Caco-2 (cell line): Measurements from ENCODE around the gene APP. TPM values are rescaled to one million over a fixed set of nuclear protein-coding genes. Genes with fewer than 3 reads are reported as not detected.
"Not testable (repeated sequence)": the region's sequence is repeated elsewhere in the genome, so short reads cannot be mapped to it uniquely, and the experiment has no call there.

Experiments
- BruUV-seq: library from RNA; stranded (reverse); fragments of 400-500 nt; replicated peaks from 2 replicates; lab custom pipeline; 2021; lab: Mats Ljungman, UMichigan
- CTCF ChIA-PET: fragments of 300-600 bp; sonication (Branson Sonifier 250); formaldehyde crosslinking; loops from one replicate; lab custom pipeline; 2022; ENCODE audit warnings: antibody characterized with exemption; lab: Charles Lee
- POLR2A ChIA-PET: fragments of 300-600 bp; sonication (Branson Sonifier 250); formaldehyde crosslinking; loops from one replicate; lab custom pipeline; 2022; ENCODE audit warnings: antibody characterized with exemption; lab: Charles Lee
- DNase-seq, 2 experiments: peaks; one replicate each; pipeline versions ENCODE4 v3.0.0 to v3.0.0-alpha.2; 2020 to 2022
- H3K27me3 ChIP-seq: replicated peaks from 2 replicates; pipeline ENCODE4 v1.6.0; 2011; ENCODE audit warnings: low read length; ENCODE audit not compliant: control insufficient read depth, insufficient read depth
- H3K36me3 ChIP-seq: 2 replicates; pipeline ENCODE4 v1.5.1; 2011; ENCODE audit warnings: low read length; ENCODE audit not compliant: control insufficient read depth, insufficient read depth
- H3K4me1 ChIP-seq: fragments of 250-450 bp; sonication (Bioruptor Pico); 2 replicates; pipeline ENCODE4 v1.5.1; 2020; ENCODE audit warnings: mild to moderate bottlenecking
- H3K4me3 ChIP-seq: 2 replicates; pipeline ENCODE4 v1.5.1; 2011; ENCODE audit warnings: low read depth, mild to moderate bottlenecking, control low read depth, low read length
- H3K9me3 ChIP-seq: fragments of 250-450 bp; sonication (Bioruptor Pico); 2 replicates; pipeline ENCODE4 v1.5.1; 2020; ENCODE audit warnings: mild to moderate bottlenecking, moderate library complexity
- H3K27ac Mint-ChIP-seq: one replicate; pipeline ENCODE4 v1.8.0; 2022; ENCODE audit warnings: mixed read lengths; ENCODE audit not compliant: unreplicated experiment
- H3K27me3 Mint-ChIP-seq: one replicate; pipeline ENCODE4 v1.8.0; 2022; ENCODE audit warnings: mixed read lengths; ENCODE audit not compliant: insufficient read depth, unreplicated experiment
- H3K36me3 Mint-ChIP-seq: one replicate; pipeline ENCODE4 v1.8.0; 2022; ENCODE audit warnings: mild to moderate bottlenecking, mixed read lengths; ENCODE audit not compliant: insufficient read depth, unreplicated experiment
- H3K4me1 Mint-ChIP-seq: one replicate; pipeline ENCODE4 v1.8.0; 2022; ENCODE audit warnings: low read depth, mixed read lengths; ENCODE audit not compliant: unreplicated experiment
- H3K4me3 Mint-ChIP-seq: one replicate; pipeline ENCODE4 v1.8.0; 2022; ENCODE audit warnings: mild to moderate bottlenecking, moderate library complexity, mixed read lengths; ENCODE audit not compliant: unreplicated experiment
- H3K9me3 Mint-ChIP-seq: one replicate; pipeline ENCODE4 v1.8.0; 2022; ENCODE audit warnings: mixed read lengths; ENCODE audit not compliant: unreplicated experiment
- intact Hi-C: fragments of 100-400 bp; cut with micrococcal nuclease; formaldehyde crosslinking; loops from one replicate; pipeline ENCODE4 v1.10.0; 2022; ENCODE audit not compliant: unreplicated experiment
- total RNA-seq: library from RNA; stranded (reverse); gene quantifications from 2 replicates; pipeline ENCODE4 v1.2.3, GENCODE V29; 2022
- TF ChIP-seq, protein P1 (sequence below), 2 experiments: fragments of 200-600 bp in 1 of 2; IDR thresholded peaks; 1 replicate in 1 of 2; 2 replicates in 1 of 2; pipeline versions ENCODE4 v1.5.1 to v1.8.0; 2011 to 2022; ENCODE audit warnings: antibody characterized with exemption in 1 of 2, control low read depth in 1 of 2, inconsistent platforms in 1 of 2, low read depth in 1 of 2, low read length in 1 of 2, mild to moderate bottlenecking in 1 of 2, moderate library complexity in 1 of 2; ENCODE audit not compliant: insufficient read depth in 1 of 2, severe bottlenecking in 1 of 2, unreplicated experiment in 1 of 2

APP gene
- total RNA-seq, 1 experiment from 2014 or later = 331 TPM

DNA sequence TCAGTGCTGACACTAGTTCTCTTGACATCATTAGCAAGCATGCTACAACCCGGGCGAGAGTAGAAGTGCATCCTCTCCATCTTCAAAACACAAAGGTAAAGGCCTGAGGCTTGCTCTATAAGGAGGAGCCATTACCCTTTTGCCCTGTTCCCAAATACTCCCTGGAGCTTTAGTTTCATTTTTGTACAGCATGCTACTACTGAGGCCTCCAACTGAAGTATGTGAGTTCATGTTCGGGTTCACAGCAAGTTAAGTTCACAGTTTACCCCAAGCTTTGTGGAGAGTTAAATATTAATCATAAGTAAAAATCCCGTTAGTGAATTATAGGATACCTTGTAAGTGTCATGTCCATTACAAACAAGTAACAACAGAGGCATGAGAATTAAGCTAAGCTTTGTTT lies 156.6 kb downstream of the APP start:
- TF ChIP-seq, protein P1, sequence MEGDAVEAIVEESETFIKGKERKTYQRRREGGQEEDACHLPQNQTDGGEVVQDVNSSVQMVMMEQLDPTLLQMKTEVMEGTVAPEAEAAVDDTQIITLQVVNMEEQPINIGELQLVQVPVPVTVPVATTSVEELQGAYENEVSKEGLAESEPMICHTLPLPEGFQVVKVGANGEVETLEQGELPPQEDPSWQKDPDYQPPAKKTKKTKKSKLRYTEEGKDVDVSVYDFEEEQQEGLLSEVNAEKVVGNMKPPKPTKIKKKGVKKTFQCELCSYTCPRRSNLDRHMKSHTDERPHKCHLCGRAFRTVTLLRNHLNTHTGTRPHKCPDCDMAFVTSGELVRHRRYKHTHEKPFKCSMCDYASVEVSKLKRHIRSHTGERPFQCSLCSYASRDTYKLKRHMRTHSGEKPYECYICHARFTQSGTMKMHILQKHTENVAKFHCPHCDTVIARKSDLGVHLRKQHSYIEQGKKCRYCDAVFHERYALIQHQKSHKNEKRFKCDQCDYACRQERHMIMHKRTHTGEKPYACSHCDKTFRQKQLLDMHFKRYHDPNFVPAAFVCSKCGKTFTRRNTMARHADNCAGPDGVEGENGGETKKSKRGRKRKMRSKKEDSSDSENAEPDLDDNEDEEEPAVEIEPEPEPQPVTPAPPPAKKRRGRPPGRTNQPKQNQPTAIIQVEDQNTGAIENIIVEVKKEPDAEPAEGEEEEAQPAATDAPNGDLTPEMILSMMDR (IDR thresholded peaks at IDR 0.05; ENCODE audit: insufficient read depth in 1 of 2, low read depth in 1 of 2, low read length in 1 of 2, severe bottlenecking in 1 of 2, unreplicated experiment in 1 of 2) = no peak
- CTCF ChIA-PET = no interaction called here
- H3K4me3 ChIP-seq = no peak overlapping the region
- Mint-ChIP-seq H3K27ac (no peak overlapping the region), H3K9me3 (no peaks in the 10 kb centered on the region), H3K36me3 (peaks cover 33% of the 10 kb centered on the region), H3K4me3 (no peak overlapping the region), H3K4me1 (no peaks in the 10 kb centered on the region), H3K27me3 (no peaks in the 10 kb centered on the region)
- H3K36me3 ChIP-seq = no peaks in the 10 kb centered on the region
- intact Hi-C loops = no loop called here
- no TSS peak for BruUV-seq
- no peaks in the 10 kb centered on the region for H3K9me3 ChIP-seq
- no peaks in the 10 kb centered on the region for H3K27me3 ChIP-seq
- POLR2A ChIA-PET = no interaction called here
- no peak for DNase-seq
- H3K4me1 ChIP-seq = no peaks in the 10 kb centered on the region

DNA sequence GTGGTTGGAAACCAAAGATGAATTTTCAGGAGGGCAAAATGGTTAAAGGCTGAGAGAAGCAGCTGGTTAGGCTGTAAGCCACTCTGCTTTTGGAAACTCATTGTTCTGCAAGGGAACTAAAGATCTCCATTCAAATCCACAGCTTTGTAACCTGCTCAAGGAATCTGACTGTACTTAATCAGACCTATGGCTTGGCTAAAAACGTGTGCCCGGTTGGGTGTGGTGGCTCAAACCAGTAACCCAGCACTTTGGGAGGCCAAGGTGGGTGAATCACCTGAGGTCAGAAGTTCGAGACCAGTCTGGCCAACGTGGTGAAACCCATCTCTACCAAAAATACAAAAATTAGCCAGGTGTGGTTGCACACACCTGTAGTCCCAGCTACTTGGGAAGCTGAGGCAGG lies 158.1 kb downstream of the APP start:
- CTCF ChIA-PET, H3K4me1 Mint-ChIP-seq, BruUV-seq, H3K4me3 ChIP-seq, H3K27me3 ChIP-seq, H3K36me3 ChIP-seq, H3K9me3 ChIP-seq, H3K9me3 Mint-ChIP-seq, POLR2A ChIA-PET, H3K27ac Mint-ChIP-seq, H3K4me1 ChIP-seq, DNase-seq, intact Hi-C loops, H3K4me3 Mint-ChIP-seq, H3K27me3 Mint-ChIP-seq: not testable (repeated sequence)
- H3K36me3 Mint-ChIP-seq = peaks cover 29% of the 10 kb centered on the region

DNA sequence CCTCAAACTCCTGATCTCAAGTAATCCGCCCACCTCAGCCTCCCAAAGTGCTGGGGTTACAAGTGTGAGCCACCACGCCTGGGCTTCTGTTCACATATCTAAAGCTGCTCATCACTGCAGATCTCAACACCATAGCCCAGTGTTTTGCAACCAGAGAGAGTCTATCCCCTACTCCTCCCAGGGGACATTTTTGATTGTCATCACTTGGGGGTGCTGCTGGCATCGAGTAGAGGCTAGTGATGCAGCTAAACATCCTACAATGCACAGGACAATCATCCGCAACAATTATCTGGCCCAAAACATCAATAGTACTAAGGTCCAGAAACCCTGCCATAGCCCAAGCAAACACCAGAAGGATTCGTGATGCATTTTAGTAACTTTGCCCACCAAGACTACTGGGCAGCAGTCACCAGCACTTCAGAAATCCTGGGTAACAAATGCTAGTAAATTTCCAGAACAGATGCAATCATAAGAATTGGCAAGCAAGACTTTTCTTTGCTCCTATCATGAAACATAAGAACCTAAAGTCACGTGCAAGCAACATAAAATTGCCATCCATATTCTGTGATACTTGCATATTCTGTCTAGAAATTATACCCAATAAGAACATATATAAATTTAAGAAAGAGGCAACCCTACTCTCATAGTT lies 159.2 kb downstream of the APP start:
- no peaks in the 10 kb centered on the region for H3K4me1 Mint-ChIP-seq
- H3K27ac Mint-ChIP-seq = no peak overlapping the region
- DNase-seq = no peak
- ChIA-PET CTCF (no interaction called here), POLR2A (no interaction called here)
- Histone ChIP-seq H3K9me3 (no peaks in the 10 kb centered on the region), H3K27me3 (no peaks in the 10 kb centered on the region), H3K4me3 (no peak overlapping the region), H3K36me3 (no peaks in the 10 kb centered on the region), H3K4me1 (no peaks in the 10 kb centered on the region)
- peaks cover 29% of the 10 kb centered on the region for H3K36me3 Mint-ChIP-seq
- no peaks in the 10 kb centered on the region for H3K9me3 Mint-ChIP-seq
- TF ChIP-seq, protein P1 (IDR thresholded peaks at IDR 0.05; ENCODE audit: insufficient read depth in 1 of 2, low read depth in 1 of 2, low read length in 1 of 2, severe bottlenecking in 1 of 2, unreplicated experiment in 1 of 2) = no peak
- H3K4me3 Mint-ChIP-seq = no peak overlapping the region
- intact Hi-C loops = no loop called here
- no TSS peak for BruUV-seq
- H3K27me3 Mint-ChIP-seq = no peaks in the 10 kb centered on the region
